Type B pancreatic cell (in vitro differentiated cells): Measurements from ENCODE around the gene CLDN18. TPM values are rescaled to one million over a fixed set of nuclear protein-coding genes. Genes with fewer than 3 reads are reported as not detected.

ENCODE experiments used
- DNase-seq: peaks from one replicate; pipeline ENCODE4 v3.0.0; 2021; ENCODE audit warnings: mixed read lengths; ENCODE audit not compliant: unreplicated experiment; ENCODE audit errors: extremely low spot score
- H3K27ac Mint-ChIP-seq: 2 replicates; pipeline ENCODE4 v1.8.0; 2021; ENCODE audit warnings: mild to moderate bottlenecking, mixed read lengths
- H3K27me3 Mint-ChIP-seq: 2 replicates; pipeline ENCODE4 v1.8.0; 2021; ENCODE audit warnings: mixed read lengths
- H3K36me3 Mint-ChIP-seq: 2 replicates; pipeline ENCODE4 v1.8.0; 2021; ENCODE audit warnings: mixed read lengths
- H3K4me1 Mint-ChIP-seq: one replicate; pipeline ENCODE4 v1.8.0; 2021; ENCODE audit warnings: mixed read lengths; ENCODE audit not compliant: unreplicated experiment
- H3K4me3 Mint-ChIP-seq: 2 replicates; pipeline ENCODE4 v1.8.0; 2021; ENCODE audit warnings: mild to moderate bottlenecking, mixed read lengths
- H3K9me3 Mint-ChIP-seq: 2 replicates; pipeline ENCODE4 v1.8.0; 2021; ENCODE audit warnings: mixed read lengths
- CTCF ChIP-seq: fragments of 200-600 bp; sonication (generic); conservative IDR thresholded peaks from 2 replicates; pipeline ENCODE4 v1.5.0; 2021; ENCODE audit warnings: antibody characterized with exemption, mild to moderate bottlenecking
- total RNA-seq: library from RNA; stranded (reverse); gene quantifications from 2 replicates; pipeline ENCODE4 v1.2.1, GENCODE V29; 2021; ENCODE audit warnings: low replicate concordance

Gene CLDN18
- total RNA-seq, 1 donor from 2014 or later: 50.8 TPM

GRCh38 chr3:138054057-138054456 is 44.1 kb downstream of the CLDN18 start:
- no peak for DNase-seq
- Mint-ChIP-seq H3K4me3 (no peak overlapping the region), H3K4me1 (no peaks in the 10 kb centered on the region), H3K9me3 (no peaks in the 10 kb centered on the region), H3K27me3 (no peaks in the 10 kb centered on the region), H3K36me3 (no peaks in the 10 kb centered on the region), H3K27ac (no peak overlapping the region)
- no peak for TF ChIP-seq CTCF

GRCh38 chr3:138057384-138057783 is 47.4 kb downstream of the CLDN18 start:
- no peak for DNase-seq
- TF ChIP-seq CTCF: no peak
- H3K27me3 Mint-ChIP-seq: no peaks in the 10 kb centered on the region
- H3K36me3 Mint-ChIP-seq: no peaks in the 10 kb centered on the region
- H3K27ac Mint-ChIP-seq: no peak overlapping the region
- no peaks in the 10 kb centered on the region for H3K4me1 Mint-ChIP-seq
- no peak overlapping the region for H3K4me3 Mint-ChIP-seq
- no peaks in the 10 kb centered on the region for H3K9me3 Mint-ChIP-seq

- Mint-ChIP-seq H3K4me3 (no peak overlapping the region), H3K27me3 (no peaks in the 10 kb centered on the region), H3K36me3 (no peaks in the 10 kb centered on the region), H3K9me3 (no peaks in the 10 kb centered on the region), H3K27ac (no peak overlapping the region), H3K4me1 (no peaks in the 10 kb centered on the region)
- no peak for DNase-seq
- no peak for TF ChIP-seq CTCF
These were observed 49.3 kb downstream of the CLDN18 start for GRCh38 chr3:138059261-138059660.

GRCh38 chr3:138060792-138061191 is 50.8 kb downstream of the CLDN18 start:
- Mint-ChIP-seq H3K27ac (no peak overlapping the region), H3K9me3 (no peaks in the 10 kb centered on the region), H3K27me3 (no peaks in the 10 kb centered on the region), H3K4me1 (no peaks in the 10 kb centered on the region), H3K4me3 (no peak overlapping the region), H3K36me3 (no peaks in the 10 kb centered on the region)
- DNase-seq: no peak
- no peak for TF ChIP-seq CTCF

GRCh38 chr3:138062037-138062436 is 52.1 kb downstream of the CLDN18 start:
- TF ChIP-seq CTCF: no peak
- Mint-ChIP-seq H3K27me3 (no peaks in the 10 kb centered on the region), H3K36me3 (no peaks in the 10 kb centered on the region), H3K9me3 (no peaks in the 10 kb centered on the region), H3K27ac (no peak overlapping the region), H3K4me3 (no peak overlapping the region), H3K4me1 (no peaks in the 10 kb centered on the region)
- DNase-seq: no peak

- Mint-ChIP-seq H3K4me1 (no peaks in the 10 kb centered on the region), H3K27ac (no peak overlapping the region), H3K27me3 (no peaks in the 10 kb centered on the region), H3K4me3 (no peak overlapping the region), H3K9me3 (no peaks in the 10 kb centered on the region), H3K36me3 (no peaks in the 10 kb centered on the region)
- no peak for TF ChIP-seq CTCF
- no peak for DNase-seq
These were observed 52.7 kb downstream of the CLDN18 start for GRCh38 chr3:138062626-138063025.
